NCI-H1694 (cell line): ENCODE results near the gene WHAMM.
"Not testable (repeated sequence)": the region's sequence is repeated elsewhere in the genome, so short reads cannot be mapped to it uniquely, and the experiment has no call there.

ENCODE experiments used
- DNase-seq: peaks from one replicate; lab custom pipeline; 2025; lab: John Stamatoyannopoulos, UW

WHAMM gene

GRCh38 chr15:82865981-82866380 lies 56.6 kb downstream of the WHAMM start:
- not testable (repeated sequence) for DNase-seq

- DNase-seq, result no peak
Observed at GRCh38 chr15:82870727-82871320, 61.4 kb downstream of the WHAMM start.

GRCh38 chr15:82871358-82871757 lies 61.9 kb downstream of the WHAMM start:
- DNase-seq, result no peak

GRCh38 chr15:82871832-82872484 lies 62.5 kb downstream of the WHAMM start:
- no peak for DNase-seq

GRCh38 chr15:82873000-82873680 lies 63.7 kb downstream of the WHAMM start:
- DNase-seq, result no peak

- no peak for DNase-seq
Observed at GRCh38 chr15:82874267-82874666, 64.8 kb downstream of the WHAMM start.

- DNase-seq, result no peak
Observed at GRCh38 chr15:82874961-82875360, 65.5 kb downstream of the WHAMM start.

GRCh38 chr15:82875411-82876003 lies 66.1 kb downstream of the WHAMM start:
- no peak for DNase-seq

- no peak for DNase-seq
Observed at GRCh38 chr15:82877825-82878224, 68.4 kb downstream of the WHAMM start.

GRCh38 chr15:82878325-82878724 lies 68.9 kb downstream of the WHAMM start:
- DNase-seq, result no peak

GRCh38 chr15:82880704-82881103 lies 71.3 kb downstream of the WHAMM start:
- no peak for DNase-seq

- DNase-seq, result no peak
Observed at GRCh38 chr15:82881747-82882146, 72.3 kb downstream of the WHAMM start.

- DNase-seq, result no peak
Observed at GRCh38 chr15:82882273-82882928, 73.0 kb downstream of the WHAMM start.
